GM18505 (cell line): ENCODE data around the gene KRT12.

ENCODE experiments used
- ATAC-seq: cut with Tn5 transposase; IDR thresholded peaks from one replicate; pipeline ENCODE4 v1.9.1; 2021; ENCODE audit not compliant: unreplicated experiment
- POLR2A ChIP-seq: IDR thresholded peaks from 4 replicates; pipeline ENCODE4 v1.6.1; 2011; ENCODE audit warnings: borderline replicate concordance; ENCODE audit not compliant: insufficient read depth, insufficient read length; ENCODE audit errors: extremely low read depth

The KRT12 gene

DNA sequence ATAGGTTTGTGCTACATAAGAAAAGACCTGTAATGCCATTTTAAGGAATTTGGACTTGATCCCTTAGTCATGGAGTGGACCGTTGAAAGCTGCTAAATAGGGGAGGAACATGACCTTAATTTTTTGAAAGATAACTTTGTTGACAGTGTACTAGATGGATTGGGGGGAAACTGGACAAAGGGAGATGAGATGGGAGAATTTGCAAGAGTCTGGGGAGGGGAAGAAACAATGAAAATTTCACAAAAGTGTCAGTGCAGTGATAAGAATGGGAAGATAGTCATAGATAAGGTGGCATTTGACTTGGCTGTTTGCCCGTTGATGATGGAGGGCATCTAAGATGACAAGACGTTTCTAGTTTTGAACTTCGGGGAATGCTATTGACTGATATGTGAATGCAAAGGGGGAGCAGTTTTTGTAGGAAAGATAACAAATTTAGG lies 22.3 kb downstream of the KRT12 start:
- no peak for ATAC-seq
- TF ChIP-seq POLR2A, result no peak

- no peak for TF ChIP-seq POLR2A
Measured at GRCh38 chr17:40843242-40843641, 23.8 kb downstream of the KRT12 start.

DNA sequence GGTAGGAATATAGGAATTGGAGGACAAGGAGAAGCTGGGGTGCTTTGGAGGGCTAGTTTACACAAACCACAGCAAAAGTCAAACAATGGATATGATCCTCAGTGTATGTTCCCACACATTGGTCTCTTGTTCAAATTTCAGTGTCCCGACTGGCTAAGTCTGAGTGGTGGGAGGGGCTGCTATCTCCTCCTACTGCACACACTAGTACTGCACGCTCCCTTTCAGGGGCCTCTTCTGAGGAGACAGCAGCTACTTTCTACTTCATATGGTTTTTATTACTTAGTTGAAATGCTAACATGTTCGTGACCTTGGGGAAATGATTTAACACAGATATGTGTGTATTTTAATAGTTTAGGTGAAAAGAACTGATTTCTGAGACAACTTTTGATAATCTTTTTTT lies 25.8 kb downstream of the KRT12 start:
- no peak for ATAC-seq

More at GRCh38 chr17:40843242-40843641, 23.8 kb downstream of the KRT12 start:
- ATAC-seq, result no peak

DNA sequence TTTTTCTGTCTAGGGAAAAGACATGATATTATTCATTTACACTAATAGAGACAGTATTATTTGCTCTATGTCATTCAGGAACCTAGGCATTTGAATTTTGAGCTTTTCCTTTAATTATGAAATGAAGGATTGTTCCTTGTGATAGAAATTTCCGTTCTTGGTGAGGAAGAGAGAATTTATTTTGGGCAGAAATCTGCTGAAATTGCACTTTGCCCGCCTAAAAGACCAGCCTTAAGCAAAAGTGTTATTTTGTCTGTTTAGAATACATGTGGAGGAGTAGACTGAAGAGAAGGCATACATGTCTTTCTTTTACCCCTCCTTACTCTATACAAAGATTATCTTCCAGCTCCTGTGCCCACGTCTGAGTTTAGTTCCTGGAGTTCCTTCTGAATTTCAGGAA lies 27.8 kb downstream of the KRT12 start:
- no peak for TF ChIP-seq POLR2A
- ATAC-seq, result no peak

More for the DNA sequence above, 25.8 kb downstream of the KRT12 start:
- TF ChIP-seq POLR2A, result no peak

DNA sequence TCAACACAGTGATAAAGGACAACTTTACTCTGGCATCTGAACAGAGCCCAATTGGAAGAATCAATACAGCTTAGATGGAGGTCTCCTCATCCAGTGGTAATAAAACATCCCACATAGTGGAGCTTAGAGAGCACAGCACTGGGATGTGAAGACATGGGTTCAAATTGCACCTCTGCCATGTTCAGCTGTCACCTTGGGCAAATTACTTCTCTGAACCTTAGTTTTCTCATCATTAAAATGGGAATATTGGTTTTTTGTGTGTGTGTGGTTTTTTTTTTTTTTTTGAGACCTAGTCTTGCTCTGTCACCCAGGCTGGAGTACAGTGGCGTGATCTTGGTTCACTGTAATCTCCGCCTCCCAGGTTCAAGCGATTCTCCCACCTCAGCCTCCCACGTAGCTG lies 31.0 kb downstream of the KRT12 start:
- no peak for TF ChIP-seq POLR2A
- ATAC-seq, result no peak

DNA sequence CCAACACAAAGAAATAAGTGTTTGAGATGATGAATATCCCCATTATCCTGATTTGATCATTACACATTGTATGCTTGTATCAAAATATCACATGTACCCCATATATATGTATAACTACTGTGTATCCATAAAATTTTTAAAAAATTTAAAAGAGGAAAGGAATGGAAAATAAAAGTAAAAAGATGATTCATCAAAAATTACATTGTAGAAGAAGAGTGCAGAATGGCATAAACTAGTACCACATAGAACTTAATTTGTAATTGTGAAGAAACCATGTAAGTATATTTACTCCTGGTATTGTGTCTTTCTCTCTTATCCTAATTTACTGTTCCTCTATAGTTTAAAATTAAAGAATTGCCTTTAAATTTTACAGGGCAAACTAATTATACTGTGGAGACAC lies 33.1 kb downstream of the KRT12 start:
- no peak for ATAC-seq

GRCh38 chr17:40832840-40833239 lies 34.2 kb downstream of the KRT12 start:
- ATAC-seq, result no peak
- TF ChIP-seq POLR2A, result no peak

More for the DNA sequence above, 33.1 kb downstream of the KRT12 start:
- no peak for TF ChIP-seq POLR2A

- no peak for TF ChIP-seq POLR2A
- ATAC-seq, result no peak
Measured at GRCh38 chr17:40830085-40830776, 36.8 kb downstream of the KRT12 start.

- TF ChIP-seq POLR2A, result no peak
- no peak for ATAC-seq
Measured at GRCh38 chr17:40828454-40829044, 38.5 kb downstream of the KRT12 start.

DNA sequence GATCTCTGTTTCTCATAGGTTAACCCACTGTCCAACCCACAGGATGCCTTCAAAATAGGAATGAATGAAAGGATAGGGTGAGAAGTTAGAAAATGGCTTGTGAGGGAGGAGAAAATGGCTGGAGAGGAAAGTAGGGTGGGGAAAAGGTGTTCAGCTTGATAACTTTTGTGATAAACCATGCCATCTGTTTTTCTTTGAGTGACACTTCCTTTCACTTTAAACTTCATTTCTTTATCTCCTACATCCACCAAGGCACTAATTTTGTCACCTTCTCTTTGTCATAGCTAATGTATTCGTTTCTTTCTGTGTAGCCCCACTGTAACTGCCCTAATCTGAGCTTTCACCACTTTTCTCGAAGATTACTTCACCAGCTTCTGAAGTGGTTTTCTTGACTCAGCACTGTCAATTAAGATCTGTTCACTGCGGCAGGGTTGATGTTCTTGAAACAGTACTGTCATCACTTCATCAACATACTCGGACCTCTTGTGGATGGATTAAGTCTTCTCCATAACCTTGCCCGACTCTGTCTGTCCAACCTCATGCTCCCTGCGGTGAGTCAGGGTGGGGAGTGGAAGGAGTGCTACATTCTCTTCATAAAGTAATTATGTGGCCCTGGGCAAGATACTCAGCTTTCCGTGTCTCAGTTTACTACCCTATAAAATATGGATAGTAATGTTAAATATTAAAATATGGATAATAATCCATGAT lies 39.1 kb downstream of the KRT12 start:
- no peak for ATAC-seq
- no peak for TF ChIP-seq POLR2A

DNA sequence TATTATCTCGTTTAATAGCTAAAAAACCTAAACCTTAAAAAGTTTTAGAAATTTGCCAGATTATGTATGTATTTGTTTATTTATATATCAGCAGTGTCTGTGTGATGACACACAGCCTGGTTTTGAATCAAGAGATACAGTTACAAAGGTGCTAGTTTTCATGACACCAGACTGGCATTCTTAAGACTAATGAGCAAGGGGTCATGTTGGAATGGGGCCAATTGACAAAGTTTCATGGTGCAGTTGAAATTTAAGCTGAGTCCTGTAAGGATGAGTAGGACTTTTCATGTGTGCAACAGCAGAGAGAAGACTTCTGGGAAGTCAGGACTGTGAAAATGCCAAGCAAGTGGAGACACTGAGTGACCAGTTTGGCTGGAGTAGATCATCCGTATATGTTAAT lies 41.4 kb downstream of the KRT12 start:
- no peak for ATAC-seq

DNA sequence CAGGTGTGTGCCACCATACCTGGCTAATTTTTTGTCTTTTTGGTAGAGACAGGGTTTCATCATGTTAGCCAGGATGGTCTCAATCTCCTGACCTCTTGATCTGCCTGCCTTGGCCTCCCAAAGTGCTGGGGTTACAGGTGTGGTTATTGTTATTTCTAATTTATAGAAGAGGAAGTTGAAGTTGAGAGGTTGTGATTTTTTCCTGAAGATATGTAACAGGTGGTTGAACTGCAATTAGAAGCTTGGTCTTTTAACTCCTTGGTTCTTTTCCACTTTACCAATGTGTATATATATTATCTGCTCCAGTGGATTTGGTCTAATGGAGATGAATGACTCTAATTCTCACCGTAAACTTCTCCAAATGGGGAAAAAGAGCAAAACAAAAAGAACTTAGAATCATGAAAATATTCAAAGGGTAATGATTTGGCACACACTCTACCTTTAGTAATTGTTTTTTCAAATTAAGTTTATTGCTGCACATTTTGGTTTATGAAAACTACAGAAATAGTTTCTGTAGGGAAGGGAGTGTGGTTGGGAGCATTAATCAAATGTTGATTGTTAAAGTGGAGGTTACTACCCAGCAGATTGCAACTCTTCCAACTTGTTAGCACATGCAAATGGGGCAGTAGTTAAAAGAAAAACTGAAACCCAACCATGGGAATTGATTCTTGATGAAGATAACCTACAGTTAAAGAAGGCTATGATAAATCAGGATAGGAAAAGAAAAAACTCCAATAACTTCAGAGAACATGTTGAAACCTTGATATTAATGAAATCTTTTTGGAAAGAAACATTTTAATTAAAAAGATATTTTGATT lies 42.8 kb downstream of the KRT12 start:
- TF ChIP-seq POLR2A, result no peak
- no peak for ATAC-seq

More for the DNA sequence above, 41.4 kb downstream of the KRT12 start:
- no peak for TF ChIP-seq POLR2A
